HepG2 (cell line): ENCODE measurements around the gene TPST2. TPM values are rescaled to one million over a fixed set of nuclear protein-coding genes. Genes with fewer than 3 reads are reported as not detected.

Experiments
- ATAC-seq: fragments of 200-7000 bp; cut with Tn5 transposase; 3 replicates; pipeline ENCODE4 v1.9.1; 2020; ENCODE audit warnings: mild to moderate bottlenecking, moderate library complexity
- BruUV-seq: library from RNA; stranded (reverse); fragments of 400-500 nt; replicated peaks from 2 replicates; lab custom pipeline; 2021; lab: Mats Ljungman, UMichigan
- CTCF ChIA-PET: fragments of 300-600 bp; formaldehyde crosslinking; extraction: SDS; loops from one replicate; lab custom pipeline; 2021; ENCODE audit warnings: low total read pairs, inconsistent platforms, low intra/inter-chr PET ratio; lab: Yijun Ruan, JAX
- POLR2A ChIA-PET: fragments of 350-600 bp; sonication (Branson Sonifier 250); formaldehyde crosslinking; loops from one replicate; lab custom pipeline; 2020; ENCODE audit warnings: antibody characterized with exemption, inconsistent platforms; lab: Yijun Ruan, JAX
- DNase-seq: peaks from one replicate; pipeline ENCODE4 v3.0.0-alpha.2; 2015; ENCODE audit warnings: low spot score
- FAIRE-seq: peaks from 3 replicates; lab custom pipeline; 2011; peaks lifted over from hg19 to GRCh38; lab: Jason Lieb, UNC
- H2AFZ ChIP-seq: one replicate; pipeline ENCODE4 v1.6.1; 2011; ENCODE audit warnings: low read length, inconsistent platforms
- H3K27ac ChIP-seq: fragments of 300-600 bp; 3 replicates; pipeline ENCODE4 v1.8.0; 2011; ENCODE audit warnings: mixed run types, mild to moderate bottlenecking, mixed read lengths, low read length, inconsistent platforms; ENCODE audit not compliant: insufficient read depth; ENCODE audit errors: extremely low read length
- H3K27me3 ChIP-seq, 2 experiments: fragments of 200-600 bp in 1 of 2; 2 replicates in 1 of 2; 3 replicates in 1 of 2; pipeline versions ENCODE4 v1.6.0 to v1.8.0; 2011; ENCODE audit warnings: low read length in 2 of 2, mild to moderate bottlenecking in 2 of 2, moderate library complexity in 2 of 2, inconsistent platforms in 1 of 2; ENCODE audit not compliant: insufficient read depth in 2 of 2, control insufficient read depth in 1 of 2
- H3K36me3 ChIP-seq, 2 experiments: fragments of 200-600 bp in 1 of 2; replicated peaks in 1 of 2; 2 replicates in 1 of 2; 3 replicates in 1 of 2; pipeline versions ENCODE4 v1.5.1 to v1.8.0; 2011; ENCODE audit warnings: low read length in 2 of 2, inconsistent platforms in 1 of 2; ENCODE audit not compliant: insufficient read depth in 2 of 2, control insufficient read depth in 1 of 2
- H3K4me1 ChIP-seq: 2 replicates; pipeline ENCODE4 v1.5.1; 2012; ENCODE audit warnings: low read length, inconsistent platforms; ENCODE audit not compliant: insufficient read depth
- H3K4me2 ChIP-seq: 2 replicates; pipeline ENCODE4 v1.6.0; 2011; ENCODE audit warnings: low read depth, low read length, inconsistent platforms
- H3K4me3 ChIP-seq, 3 experiments: fragments of 200-600 bp in 1 of 3; sonication (generic), shearing (Covaris generic) in 1 of 3; replicated peaks in 1 of 3; 2 replicates each; pipeline ENCODE4 v1.5.1; 2011 to 2016; ENCODE audit warnings: low read length in 3 of 3, inconsistent platforms in 2 of 3, low read depth in 2 of 3, mild to moderate bottlenecking in 2 of 3, control low read depth in 1 of 3, mixed read lengths in 1 of 3; ENCODE audit not compliant: insufficient read depth in 1 of 3
- H3K79me2 ChIP-seq: one replicate; pipeline ENCODE4 v1.6.1; 2011; ENCODE audit warnings: low read length, inconsistent platforms; ENCODE audit not compliant: insufficient read depth
- H3K9ac ChIP-seq: 2 replicates; pipeline ENCODE4 v1.6.0; 2011; ENCODE audit warnings: mild to moderate bottlenecking, low read depth, low read length, inconsistent platforms; ENCODE audit not compliant: insufficient read depth
- H3K9me3 ChIP-seq: 2 replicates; pipeline ENCODE4 v1.5.1; 2012; ENCODE audit warnings: mild to moderate bottlenecking, low read length
- H4K20me1 ChIP-seq: 2 replicates; pipeline ENCODE4 v1.6.0; 2011; ENCODE audit warnings: inconsistent platforms, mild to moderate bottlenecking, low read length, moderate library complexity; ENCODE audit not compliant: insufficient read depth
- KAT8 ChIP-seq: IDR thresholded peaks from 2 replicates; pipeline ENCODE4 v1.6.1; 2016; ENCODE audit warnings: missing genetic modification reagents, missing compliant biosample characterization
- KLF6 ChIP-seq: IDR thresholded peaks from 2 replicates; pipeline ENCODE4 v1.8.0; 2016; ENCODE audit warnings: missing biosample characterization, missing genetic modification reagents
- PAWR ChIP-seq: sonication (generic); formaldehyde crosslinking; IDR thresholded peaks from 2 replicates; pipeline ENCODE4 v1.4.0; 2020; ENCODE audit warnings: missing genetic modification reagents, mild to moderate bottlenecking, borderline replicate concordance
- SETDB1 ChIP-seq: sonication (generic); formaldehyde crosslinking; IDR thresholded peaks from 2 replicates; pipeline ENCODE4 v1.5.1; 2020; ENCODE audit warnings: missing genetic modification reagents, mild to moderate bottlenecking, borderline replicate concordance
- SIX4 ChIP-seq: sonication (generic); formaldehyde crosslinking; IDR thresholded peaks from 2 replicates; pipeline ENCODE4 v1.4.0; 2020; ENCODE audit warnings: missing genetic modification reagents
- ZNF605 ChIP-seq: sonication (generic); formaldehyde crosslinking; IDR thresholded peaks from 2 replicates; pipeline ENCODE4 v1.8.0; 2022; ENCODE audit warnings: mild to moderate bottlenecking, missing genetic modification reagents
- ZNF672 ChIP-seq: sonication (generic); formaldehyde crosslinking; IDR thresholded peaks from 2 replicates; pipeline ENCODE4 v1.8.1; 2022; ENCODE audit warnings: missing genetic modification reagents
- WGBS: methylation state at CpG from one replicate; pipeline ENCODE4 v1.1.6; 2017; ENCODE audit warnings: low lambda C conversion rate; 5-methylcytosine and 5-hydroxymethylcytosine counted together
- in situ Hi-C: cut with HindIII; loops from 2 replicates; pipeline ENCODE4 v1.10.0; 2017; ENCODE audit warnings: low pct_unique_long_range_greater_than_20kb; ENCODE audit not compliant: extremely low pct_ligation_motif_present
- intact Hi-C: fragments of 100-400 bp; cut with micrococcal nuclease; formaldehyde crosslinking; loops from one replicate; pipeline ENCODE4 v1.10.0; 2022; ENCODE audit not compliant: unreplicated experiment
- polyA plus RNA-seq, 8 experiments: library from polyadenylated mRNA; depleted of rRNA in 3 of 8; stranded (reverse) in 7 of 8; unstranded in 1 of 8; fragments of >200 nt; fragmentation: Illumina TruSeq in 4 of 8; extraction: Trizol in 4 of 8; gene quantifications; 2 replicates each; pipeline versions ENCODE4 v1.2.1 to v1.2.3, GENCODE V29; 2011 to 2016; ENCODE audit warnings: low read depth in 4 of 8, missing spikeins in 1 of 8, mixed read lengths in 1 of 8; ENCODE audit not compliant: insufficient read depth in 1 of 8
- total RNA-seq, 5 experiments: library from RNA; depleted of rRNA; stranded (reverse); fragments of >200 nt; fragmentation: Illumina TruSeq; extraction: Trizol; gene quantifications; 2 replicates each; pipeline ENCODE4 v1.2.3, GENCODE V29; 2016; ENCODE audit warnings: low read depth in 1 of 5
- TF ChIP-seq, protein P1 (sequence below), 2 experiments: sonication (generic) in 1 of 2; formaldehyde crosslinking in 1 of 2; IDR thresholded peaks; 2 replicates each; pipeline versions ENCODE4 v1.5.1 to v1.6.1; 2011 to 2020; ENCODE audit warnings: borderline replicate concordance in 1 of 2, low read depth in 1 of 2, low read length in 1 of 2, mild to moderate bottlenecking in 1 of 2, missing genetic modification reagents in 1 of 2, moderate library complexity in 1 of 2

TPST2 gene
- total and polyA plus RNA-seq, 2 of the 13 experiments (the other 11 are each of a cell fraction or from before 2014, with no cell fraction given), result 15.2 to 23.8 TPM

DNA sequence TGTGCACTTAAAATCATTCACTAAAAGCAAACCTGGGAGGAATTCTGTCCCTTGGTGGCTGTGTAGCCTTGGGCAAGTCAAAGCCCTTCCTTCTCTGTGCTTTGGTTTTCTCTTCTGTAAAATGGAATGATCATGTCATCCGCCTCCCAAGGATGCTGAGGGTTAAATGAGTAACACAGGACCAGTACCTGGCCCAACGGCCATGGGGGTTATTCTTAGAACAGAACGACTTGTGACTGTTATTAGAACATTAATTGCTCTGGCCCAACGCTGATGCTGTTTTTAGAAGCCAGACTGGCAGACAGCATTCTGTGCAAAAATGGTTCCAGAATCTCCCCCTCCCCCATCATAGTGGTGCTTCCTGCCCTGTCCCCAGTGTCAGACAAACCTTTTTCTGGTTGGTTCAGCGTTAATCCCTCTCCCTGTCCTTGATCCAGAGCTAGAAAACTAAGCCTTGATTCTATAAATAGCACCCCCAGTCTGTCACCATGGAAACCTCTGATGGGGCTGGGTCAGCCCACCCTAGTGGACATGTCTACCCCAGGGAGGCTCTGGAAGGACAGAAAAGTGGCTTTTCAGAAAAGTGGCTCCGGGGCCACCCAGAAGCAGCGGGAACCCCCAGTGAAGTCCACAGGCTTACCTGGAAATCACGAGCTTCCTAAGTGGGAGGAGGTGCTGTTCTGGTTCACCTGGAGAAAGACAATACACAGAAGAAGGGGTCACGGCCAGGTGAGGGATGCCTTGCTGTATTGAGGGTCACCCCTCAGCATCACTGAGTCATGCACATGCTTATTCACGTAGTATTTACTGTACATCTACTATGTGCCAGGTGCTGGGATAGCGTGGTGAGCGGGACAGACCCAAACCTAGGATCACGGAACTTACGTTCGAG, 62.1 kb downstream of the TPST2 start:
- no peaks in the 10 kb centered on the region for H4K20me1 ChIP-seq
- no peak for DNase-seq
- H3K4me3 ChIP-seq, result no peak overlapping the region
- in situ Hi-C loops (no loop called here), intact Hi-C loops (no loop called here)
- H3K27me3 ChIP-seq, result no peaks in the 10 kb centered on the region
- POLR2A ChIA-PET, result no interaction called here
- CTCF ChIA-PET, result no interaction called here
- peaks cover 1 to 13% of the 10 kb centered on the region in 2 experiments; a peak in 3 of 5 replicates for H3K36me3 ChIP-seq
- no peaks in the 10 kb centered on the region for H3K4me1 ChIP-seq
- no peak for ATAC-seq
- no peak for FAIRE-seq
- H3K4me2 ChIP-seq, result no peak overlapping the region
- no peaks in the 10 kb centered on the region for H3K9me3 ChIP-seq
- H3K9ac ChIP-seq, result no peak overlapping the region
- no TSS peak for BruUV-seq
- no peak overlapping the region for H2AFZ ChIP-seq
- WGBS, result 95% methylated on average over 9 of the region's 15 CpGs
- no peak for TF ChIP-seq SIX4 (CRISPR knock-in tag)
- no peak for TF ChIP-seq ZNF672 (CRISPR knock-in tag)
- no peak for TF ChIP-seq PAWR (CRISPR knock-in tag)
- no peak for TF ChIP-seq KAT8 (CRISPR knock-in tag)
- TF ChIP-seq KLF6 (CRISPR knock-in tag), result no peak
- TF ChIP-seq SETDB1, result no peak
- TF ChIP-seq, protein P1, sequence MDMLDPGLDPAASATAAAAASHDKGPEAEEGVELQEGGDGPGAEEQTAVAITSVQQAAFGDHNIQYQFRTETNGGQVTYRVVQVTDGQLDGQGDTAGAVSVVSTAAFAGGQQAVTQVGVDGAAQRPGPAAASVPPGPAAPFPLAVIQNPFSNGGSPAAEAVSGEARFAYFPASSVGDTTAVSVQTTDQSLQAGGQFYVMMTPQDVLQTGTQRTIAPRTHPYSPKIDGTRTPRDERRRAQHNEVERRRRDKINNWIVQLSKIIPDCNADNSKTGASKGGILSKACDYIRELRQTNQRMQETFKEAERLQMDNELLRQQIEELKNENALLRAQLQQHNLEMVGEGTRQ (IDR thresholded peaks at IDR 0.05; ENCODE audit: low read depth, low read length), result no peak
- TF ChIP-seq, protein P1 (CRISPR knock-in tag; IDR thresholded peaks at IDR 0.05; ENCODE audit: borderline replicate concordance), result no peak
- no peak for TF ChIP-seq ZNF605
- no peaks in the 10 kb centered on the region for H3K79me2 ChIP-seq
- H3K27ac ChIP-seq, result no peak overlapping the region
